ENCODE results near the gene TSPAN14.

Gene TSPAN14

DNA sequence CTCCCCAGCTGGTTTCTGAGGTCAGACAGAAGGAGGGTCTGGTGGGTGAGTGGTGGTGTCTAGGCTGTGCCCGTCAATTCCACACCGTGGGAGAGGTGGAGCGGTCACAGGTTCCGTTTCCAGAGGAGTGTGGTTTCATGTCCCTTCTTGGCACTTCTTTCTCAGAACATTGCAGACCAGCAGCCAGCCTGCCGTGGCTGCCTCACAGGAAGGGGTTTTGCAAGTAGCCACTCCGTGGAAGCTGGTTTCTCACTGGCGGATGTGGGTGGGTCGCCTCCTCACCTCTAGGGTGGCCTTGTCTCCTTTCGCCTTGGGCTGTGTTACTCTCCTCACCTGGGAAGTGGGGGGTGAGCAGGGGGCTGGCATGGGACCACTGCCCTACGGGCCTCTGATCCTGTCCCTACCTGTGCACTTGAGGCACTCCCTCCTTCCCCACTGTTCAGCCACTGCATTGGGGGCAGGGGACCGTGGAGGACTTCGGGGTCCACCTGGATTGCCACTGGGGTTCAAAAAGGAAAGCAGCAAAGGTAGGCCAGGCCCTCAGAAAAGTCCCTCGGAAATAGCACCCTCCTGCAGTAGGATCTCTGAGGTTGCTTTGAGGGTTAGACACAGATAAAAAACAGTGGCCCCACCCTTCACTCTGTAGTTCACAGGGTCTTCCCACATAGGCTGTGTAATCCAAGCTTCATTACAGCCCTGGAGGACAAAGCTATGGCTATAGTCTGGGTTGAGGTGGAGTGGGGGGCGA lies 33.9 kb downstream of the TSPAN14 start:
- H3K4me3 ChIP-seq (ENCODE audit: low read depth, low read length), result no peak overlapping the region
- TF ChIP-seq MAX (IDR thresholded peaks at IDR 0.05; ENCODE audit: low read depth, low read length), result no peak
- no peak for TF ChIP-seq POLR2A (IDR thresholded peaks at IDR 0.05; ENCODE audit: extremely low read depth, insufficient read length)
- TF ChIP-seq MYC (IDR thresholded peaks at IDR 0.05; ENCODE audit: low read depth, low read length), result no peak
- TF ChIP-seq CTCF (IDR thresholded peaks at IDR 0.05; ENCODE audit: low read depth, low read length), result no peak
- DNase-seq (ENCODE audit: low read depth), result peak; percentile 80

GRCh38 chr10:80488539-80489066 lies 34.5 kb downstream of the TSPAN14 start:
- no peak for TF ChIP-seq CTCF (IDR thresholded peaks at IDR 0.05; ENCODE audit: low read depth, low read length)
- no peak for TF ChIP-seq POLR2A (IDR thresholded peaks at IDR 0.05; ENCODE audit: extremely low read depth, insufficient read length)
- TF ChIP-seq MYC (IDR thresholded peaks at IDR 0.05; ENCODE audit: low read depth, low read length), result no peak
- TF ChIP-seq MAX (IDR thresholded peaks at IDR 0.05; ENCODE audit: low read depth, low read length), result no peak
- H3K4me3 ChIP-seq (ENCODE audit: low read depth, low read length), result no peak overlapping the region
- no peak for DNase-seq (ENCODE audit: low read depth)

- H3K4me3 ChIP-seq (ENCODE audit: low read depth, low read length), result no peak overlapping the region
- TF ChIP-seq POLR2A (IDR thresholded peaks at IDR 0.05; ENCODE audit: extremely low read depth, insufficient read length), result no peak
- no peak for TF ChIP-seq MAX (IDR thresholded peaks at IDR 0.05; ENCODE audit: low read depth, low read length)
- no peak for TF ChIP-seq MYC (IDR thresholded peaks at IDR 0.05; ENCODE audit: low read depth, low read length)
- TF ChIP-seq CTCF (IDR thresholded peaks at IDR 0.05; ENCODE audit: low read depth, low read length), result no peak
- DNase-seq (ENCODE audit: low read depth), result no peak
Measured at GRCh38 chr10:80489371-80490112, 35.4 kb downstream of the TSPAN14 start.

- peak; percentile 98 for DNase-seq (ENCODE audit: low read depth)
- H3K4me3 ChIP-seq (ENCODE audit: low read depth, low read length), result peak overlapping the region; percentile 4
- TF ChIP-seq POLR2A (IDR thresholded peaks at IDR 0.05; ENCODE audit: extremely low read depth, insufficient read length) (no peak), CTCF (IDR thresholded peaks at IDR 0.05; ENCODE audit: low read depth, low read length) (no peak), MYC (IDR thresholded peaks at IDR 0.05; ENCODE audit: low read depth, low read length) (no peak; the same call in 1 of the 2 replicates), MAX (IDR thresholded peaks at IDR 0.05; ENCODE audit: low read depth, low read length) (0 out of 2 replicates have a peak, but pooled peaks have one; percentile 4)
Measured at GRCh38 chr10:80491251-80492102, 37.4 kb downstream of the TSPAN14 start.

DNA sequence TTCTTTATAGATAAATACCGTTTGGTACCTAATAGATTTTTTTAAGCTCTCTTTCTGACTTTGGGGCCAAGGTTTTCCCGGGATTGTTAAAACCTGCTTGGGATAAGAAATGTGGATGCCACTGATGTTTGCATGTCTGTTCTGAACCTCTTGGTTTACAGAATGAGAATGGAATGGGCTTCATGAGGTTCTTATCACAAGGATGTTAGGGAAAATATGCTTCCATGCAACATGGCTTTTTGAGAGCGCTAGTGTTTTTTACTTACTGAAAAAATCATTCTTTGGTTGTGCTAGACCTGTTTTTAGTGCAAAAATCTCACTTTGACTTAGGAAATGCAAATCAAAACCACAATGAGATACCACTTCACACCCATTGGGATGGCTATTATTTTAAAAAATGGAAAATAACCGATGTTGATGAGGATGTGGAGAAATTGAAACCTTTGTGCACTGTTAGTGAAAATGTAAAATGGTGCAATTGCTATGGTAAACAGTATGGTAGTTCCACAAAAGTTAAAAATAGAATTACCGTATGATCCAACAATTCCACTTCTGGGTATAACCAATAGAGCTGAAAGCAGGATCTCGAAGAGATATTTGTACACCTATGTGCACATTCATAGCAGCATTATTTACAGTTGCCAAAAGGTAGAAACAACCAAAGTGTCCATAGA lies 38.9 kb downstream of the TSPAN14 start:
- no peak for TF ChIP-seq MAX (IDR thresholded peaks at IDR 0.05; ENCODE audit: low read depth, low read length)
- TF ChIP-seq MYC (IDR thresholded peaks at IDR 0.05; ENCODE audit: low read depth, low read length), result no peak
- TF ChIP-seq CTCF (IDR thresholded peaks at IDR 0.05; ENCODE audit: low read depth, low read length), result no peak
- no peak for TF ChIP-seq POLR2A (IDR thresholded peaks at IDR 0.05; ENCODE audit: extremely low read depth, insufficient read length)
- no peak for DNase-seq (ENCODE audit: low read depth)
- no peak overlapping the region for H3K4me3 ChIP-seq (ENCODE audit: low read depth, low read length)

All from NB4 (cell line).